GM12892 (cell line): ENCODE measurements around the gene SNAPIN.

Source experiments
- POLR2A ChIP-seq: IDR thresholded peaks from 2 replicates; pipeline ENCODE4 v1.6.1; 2011; ENCODE audit warnings: low read depth, low read length, control low read depth
- TAF1 ChIP-seq: IDR thresholded peaks from 2 replicates; pipeline ENCODE4 v1.6.1; 2011; ENCODE audit warnings: low read depth, mild to moderate bottlenecking, control low read depth, low read length, borderline replicate concordance

GRCh38 chr1:153639280-153639679 lies 19.2 kb upstream of the SNAPIN start:
- TF ChIP-seq TAF1: no peak
- TF ChIP-seq POLR2A: no peak
